ENCODE results near the gene RAP1GAP2.
"Not testable (repeated sequence)": the region's sequence is repeated elsewhere in the genome, so short reads cannot be mapped to it uniquely, and the experiment has no call there.

RAP1GAP2 gene

DNA sequence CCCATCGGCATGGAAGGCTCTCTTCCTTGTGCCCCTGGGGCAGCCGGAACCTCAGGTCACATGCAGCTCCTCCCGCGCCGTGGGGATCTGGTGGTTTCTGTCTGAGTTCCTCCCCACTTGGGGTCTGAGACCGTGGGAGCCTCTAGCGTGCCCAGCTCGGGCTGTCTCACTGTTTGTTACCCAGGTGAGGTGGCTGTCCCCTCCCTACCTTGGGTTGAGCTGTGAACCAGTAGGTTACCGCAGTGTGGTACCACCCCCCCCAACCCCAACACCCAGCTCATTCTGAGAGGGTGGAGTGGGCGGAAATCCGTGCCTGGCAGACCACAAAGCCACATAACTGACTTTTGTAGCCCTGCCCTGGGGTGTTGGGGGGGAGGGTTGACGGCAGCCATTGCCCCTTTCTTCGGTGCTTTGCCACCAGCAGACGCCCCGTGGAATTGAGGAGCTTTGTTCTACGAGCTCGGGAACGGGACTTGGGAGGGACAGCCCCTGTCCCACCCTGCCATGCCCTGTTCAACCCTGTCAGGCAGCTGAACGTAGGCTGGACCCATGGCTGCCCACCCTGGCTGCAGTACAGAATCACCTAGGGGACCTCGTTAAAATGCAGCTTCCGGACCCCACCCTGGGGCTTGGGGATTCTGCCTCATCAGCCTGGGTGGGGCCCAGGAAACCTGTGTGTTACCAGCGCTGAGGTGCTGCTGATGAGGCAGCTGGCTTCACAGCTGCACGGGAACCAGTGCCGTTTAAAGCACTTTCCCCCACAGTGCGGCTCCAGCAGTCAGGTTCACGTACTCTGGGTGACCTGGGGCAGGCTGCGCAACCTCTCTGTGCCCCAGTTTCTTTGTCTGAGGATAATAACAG lies 18.5 kb downstream of the RAP1GAP2 start:
- CTCF ChIA-PET, result interaction anchor here (1.0 to 2.3 kb wide), 12 partner anchors 11 to 432 kb away, joined by 3 to 22 read pairs (median 4); partner anchors contain the start of gene RAP1GAP2
- no peaks in the 10 kb centered on the region for H3K9me3 Mint-ChIP-seq
- H3K4me1 Mint-ChIP-seq, result peaks cover 48% of the 10 kb centered on the region
- peak; percentile 97 for DNase-seq
- peaks cover 62% of the 10 kb centered on the region for H3K27me3 Mint-ChIP-seq
- peaks cover 16% of the 10 kb centered on the region for H3K36me3 Mint-ChIP-seq
- peak overlapping the region; percentile 66 for H3K4me3 Mint-ChIP-seq
- H3K27ac Mint-ChIP-seq, result peak overlapping the region; percentile 93

DNA sequence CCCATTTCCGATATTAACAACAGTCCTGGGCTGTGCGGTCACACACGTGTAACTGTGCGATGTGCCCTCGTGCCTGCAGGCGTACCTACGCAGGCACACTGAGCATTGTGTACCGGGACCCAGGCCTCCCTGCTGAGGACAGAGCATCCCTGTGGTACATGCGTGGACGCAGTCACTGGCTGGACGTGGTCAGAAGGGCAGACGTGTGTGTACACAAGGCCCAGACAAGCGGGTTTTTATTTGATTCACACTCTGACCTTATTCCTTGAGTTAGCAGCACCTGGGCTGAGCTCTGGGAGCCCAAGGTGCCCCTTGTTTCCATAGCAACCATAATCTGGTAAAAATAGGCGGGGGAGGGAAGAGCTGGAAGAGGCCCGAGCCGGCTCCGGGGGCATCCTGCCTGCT lies 19.5 kb downstream of the RAP1GAP2 start:
- Mint-ChIP-seq H3K4me3 (peak overlapping the region; percentile 46), H3K36me3 (peaks cover 16% of the 10 kb centered on the region), H3K9me3 (no peaks in the 10 kb centered on the region), H3K27me3 (peaks cover 65% of the 10 kb centered on the region), H3K27ac (no peak overlapping the region), H3K4me1 (peaks cover 51% of the 10 kb centered on the region)
- no peak for DNase-seq
- CTCF ChIA-PET, result interaction anchor here (0.6 to 2.3 kb wide), 4 partner anchors 30 to 433 kb away, joined by 3 to 22 read pairs (median 4); no protein-coding TSS in a partner anchor

- Mint-ChIP-seq H3K27ac (no peak overlapping the region), H3K4me1 (peaks cover 48% of the 10 kb centered on the region), H3K27me3 (peaks cover 64% of the 10 kb centered on the region), H3K36me3 (peaks cover 13% of the 10 kb centered on the region), H3K9me3 (no peaks in the 10 kb centered on the region), H3K4me3 (no peak overlapping the region)
- no peak for DNase-seq
- CTCF ChIA-PET, result no interaction called here
These were observed 20.4 kb downstream of the RAP1GAP2 start for GRCh38 chr17:2816688-2817087.

GRCh38 chr17:2819294-2819693 lies 23.1 kb downstream of the RAP1GAP2 start:
- H3K36me3 Mint-ChIP-seq, H3K9me3 Mint-ChIP-seq, H3K27ac Mint-ChIP-seq, H3K4me3 Mint-ChIP-seq, DNase-seq: not testable (repeated sequence)
- H3K27me3 Mint-ChIP-seq, result peaks cover 50% of the 10 kb centered on the region
- CTCF ChIA-PET, result interaction anchor here (0.6 to 1.6 kb wide), 2 partner anchors 8 to 338 kb away, joined by 3 read pairs; no protein-coding TSS in a partner anchor
- H3K4me1 Mint-ChIP-seq, result peaks cover 30% of the 10 kb centered on the region

DNA sequence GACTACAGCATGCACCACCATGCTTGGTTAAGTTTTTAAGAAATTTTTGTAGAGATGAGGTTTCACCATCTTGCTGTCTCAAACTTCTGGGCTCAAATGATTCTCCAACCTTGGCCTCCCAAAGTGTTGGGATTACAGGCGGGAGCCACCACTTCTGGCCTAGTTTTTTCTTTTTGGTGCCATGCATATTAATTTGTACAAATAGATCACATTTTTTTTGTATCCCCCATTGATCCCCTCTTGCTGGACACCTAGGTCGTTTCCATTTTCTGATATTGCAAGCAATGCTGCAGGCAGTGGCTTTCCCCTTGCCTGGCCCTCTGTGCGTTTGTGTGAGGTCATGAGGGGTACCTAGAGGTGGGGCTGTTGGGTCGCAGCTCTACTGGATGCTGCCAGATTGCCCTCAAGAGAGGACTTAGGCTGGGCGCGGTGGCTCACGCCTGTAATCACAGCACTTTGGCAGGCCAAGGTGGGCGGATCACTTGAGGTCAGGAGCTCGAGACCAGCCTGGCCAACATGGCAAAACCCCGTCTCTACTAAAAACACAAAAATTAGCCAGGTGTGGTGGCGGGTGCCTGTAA lies 23.8 kb downstream of the RAP1GAP2 start:
- H3K27ac Mint-ChIP-seq, result no peak overlapping the region
- no peak overlapping the region for H3K4me3 Mint-ChIP-seq
- H3K36me3 Mint-ChIP-seq, result peaks cover 10% of the 10 kb centered on the region
- H3K4me1 Mint-ChIP-seq, result peaks cover 31% of the 10 kb centered on the region
- CTCF ChIA-PET, result no interaction called here
- no peaks in the 10 kb centered on the region for H3K9me3 Mint-ChIP-seq
- no peak for DNase-seq
- peaks cover 49% of the 10 kb centered on the region for H3K27me3 Mint-ChIP-seq

- DNase-seq, result no peak
- Mint-ChIP-seq H3K4me1 (peaks cover 27% of the 10 kb centered on the region), H3K36me3 (peaks cover 11% of the 10 kb centered on the region), H3K9me3 (no peaks in the 10 kb centered on the region), H3K27ac (no peak overlapping the region), H3K27me3 (peaks cover 61% of the 10 kb centered on the region), H3K4me3 (no peak overlapping the region)
- CTCF ChIA-PET, result no interaction called here
These were observed 25.6 kb downstream of the RAP1GAP2 start for GRCh38 chr17:2821868-2822267.

DNA sequence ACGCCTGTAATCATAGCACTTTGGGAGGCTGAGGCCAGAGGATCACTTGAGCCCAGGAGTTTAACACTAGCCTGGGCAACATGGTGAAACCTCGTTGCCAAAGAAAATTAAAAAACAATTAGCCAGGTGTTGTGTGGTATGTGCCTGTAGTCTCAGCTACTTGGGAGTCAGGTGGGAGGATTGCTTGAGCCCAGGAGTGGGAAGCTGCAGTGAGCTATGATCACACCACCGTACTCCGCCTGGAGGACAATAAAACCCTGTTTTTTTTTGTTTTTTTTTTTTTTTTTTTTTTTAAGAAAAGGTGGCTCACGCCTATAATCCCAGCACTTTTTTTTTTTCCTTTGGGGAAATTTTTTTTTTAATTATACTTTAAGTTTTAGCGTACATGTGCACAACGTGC lies 26.1 kb downstream of the RAP1GAP2 start:
- peaks cover 11% of the 10 kb centered on the region for H3K36me3 Mint-ChIP-seq
- H3K27ac Mint-ChIP-seq, result no peak overlapping the region
- H3K4me3 Mint-ChIP-seq, result no peak overlapping the region
- no peaks in the 10 kb centered on the region for H3K9me3 Mint-ChIP-seq
- no peak for DNase-seq
- H3K4me1 Mint-ChIP-seq, result peaks cover 29% of the 10 kb centered on the region
- CTCF ChIA-PET, result no interaction called here
- peaks cover 65% of the 10 kb centered on the region for H3K27me3 Mint-ChIP-seq

DNA sequence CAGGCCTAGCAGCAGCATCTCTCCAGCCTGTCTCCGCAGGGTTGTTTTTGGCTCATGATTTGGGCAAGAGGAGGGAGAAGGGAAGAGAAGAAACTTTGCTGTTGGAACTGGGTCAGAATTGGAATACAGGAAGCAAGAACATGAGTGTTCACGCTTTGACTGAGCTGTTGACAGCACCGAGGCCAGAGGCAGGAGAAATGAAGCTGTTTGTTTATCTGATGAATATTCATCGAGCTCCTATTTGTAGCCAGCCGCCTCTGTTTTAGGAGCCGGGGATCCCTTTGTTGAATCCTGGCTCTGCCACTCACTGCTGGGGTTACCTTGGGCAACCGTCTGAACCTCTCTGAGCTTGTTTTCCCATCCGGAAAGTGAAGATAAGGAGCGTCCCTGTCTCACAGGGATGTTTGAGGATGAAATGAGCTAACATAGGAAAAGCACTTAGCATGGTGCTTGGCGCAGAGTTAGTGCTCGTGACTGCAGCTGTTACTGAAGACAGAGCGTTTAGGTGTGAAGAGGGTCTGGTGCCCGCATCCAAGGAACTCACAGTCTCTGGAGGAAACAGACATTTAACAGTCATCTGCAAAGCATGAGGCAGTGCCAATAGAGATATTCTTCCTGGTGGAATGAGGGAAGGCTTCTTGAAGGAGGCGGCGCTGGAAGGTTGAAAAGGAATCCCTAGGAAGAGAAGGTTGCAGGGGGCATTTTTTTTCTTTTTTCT lies 29.2 kb downstream of the RAP1GAP2 start:
- H3K27me3 Mint-ChIP-seq, result peaks cover 55% of the 10 kb centered on the region
- H3K4me3 Mint-ChIP-seq, result no peak overlapping the region
- no peak for DNase-seq
- no peak overlapping the region for H3K27ac Mint-ChIP-seq
- H3K36me3 Mint-ChIP-seq, result peaks cover 13% of the 10 kb centered on the region
- CTCF ChIA-PET, result interaction anchor here (0.6 to 3.4 kb wide), 7 partner anchors 11 to 1782 kb away, joined by 3 to 16 read pairs (median 3); no protein-coding TSS in a partner anchor
- H3K4me1 Mint-ChIP-seq, result peaks cover 37% of the 10 kb centered on the region
- H3K9me3 Mint-ChIP-seq, result no peaks in the 10 kb centered on the region

DNA sequence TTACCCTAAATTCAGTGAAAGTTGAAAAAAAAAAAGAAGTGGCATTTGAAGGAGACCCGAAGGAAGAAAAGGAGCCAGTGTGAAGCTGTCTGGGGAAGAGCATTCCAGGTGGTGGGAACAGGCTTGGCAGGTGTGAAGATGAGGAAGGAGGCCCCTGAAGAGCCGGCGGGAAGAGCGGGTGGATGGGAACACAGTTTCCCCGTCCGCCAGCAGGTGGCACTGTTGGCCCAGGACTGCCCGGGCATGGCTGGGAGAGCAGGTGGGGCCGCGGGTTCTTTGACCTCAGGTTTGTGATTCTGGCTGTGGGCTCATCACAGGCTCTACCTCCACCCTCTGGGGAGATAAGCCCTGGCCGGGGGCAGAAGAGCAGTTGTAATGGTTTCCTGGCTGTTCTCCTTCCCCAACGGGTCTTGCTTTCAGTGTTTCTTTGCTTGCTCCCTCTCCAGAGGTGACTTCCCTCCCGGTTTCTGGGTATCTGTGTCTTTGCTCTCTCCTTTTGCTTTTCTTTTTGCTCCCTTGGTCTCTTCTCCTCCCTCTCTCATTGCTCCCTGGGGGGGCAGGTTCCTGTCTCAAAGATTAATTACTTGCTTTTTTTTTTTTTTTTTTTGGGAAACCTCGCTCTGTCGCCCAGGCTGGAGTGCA lies 32.3 kb downstream of the RAP1GAP2 start:
- Mint-ChIP-seq H3K36me3 (peaks cover 11% of the 10 kb centered on the region), H3K27ac (no peak overlapping the region), H3K4me3 (no peak overlapping the region), H3K27me3 (peaks cover 42% of the 10 kb centered on the region), H3K9me3 (no peaks in the 10 kb centered on the region), H3K4me1 (peaks cover 42% of the 10 kb centered on the region)
- CTCF ChIA-PET, result interaction anchor here (0.5 to 3.4 kb wide), 5 partner anchors 10 to 1851 kb away, joined by 3 to 16 read pairs (median 3); no protein-coding TSS in a partner anchor
- DNase-seq, result peak; percentile 84

DNA sequence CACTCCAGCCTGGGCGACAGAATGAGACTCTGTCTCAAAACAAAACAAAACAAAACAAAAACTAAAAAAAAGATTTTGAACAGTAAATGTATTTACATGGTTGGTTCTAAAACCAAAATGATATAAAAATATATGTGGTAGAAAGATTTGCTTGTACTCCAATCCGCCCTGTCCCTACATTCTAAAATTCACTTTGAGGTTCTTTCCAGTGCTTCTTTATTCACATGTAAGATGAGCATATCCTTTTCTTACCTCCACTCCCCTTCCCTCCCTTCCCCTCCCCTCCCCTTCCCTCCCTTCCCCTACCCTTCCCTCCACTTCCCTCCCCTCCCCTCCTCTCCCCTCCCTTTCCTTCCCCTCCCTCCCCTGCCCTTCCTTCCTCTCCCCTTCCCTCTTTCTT lies 34.4 kb downstream of the RAP1GAP2 start:
- Mint-ChIP-seq H3K36me3 (peaks cover 3% of the 10 kb centered on the region), H3K4me3 (no peak overlapping the region), H3K4me1 (peaks cover 37% of the 10 kb centered on the region), H3K9me3 (no peaks in the 10 kb centered on the region), H3K27me3 (peaks cover 45% of the 10 kb centered on the region), H3K27ac (no peak overlapping the region)
- CTCF ChIA-PET, result no interaction called here
- no peak for DNase-seq

- Mint-ChIP-seq H3K9me3 (no peaks in the 10 kb centered on the region), H3K4me3 (no peak overlapping the region), H3K36me3 (peaks cover 5% of the 10 kb centered on the region), H3K4me1 (peaks cover 23% of the 10 kb centered on the region), H3K27me3 (peaks cover 25% of the 10 kb centered on the region), H3K27ac (no peak overlapping the region)
- CTCF ChIA-PET, result interaction anchor here (1.3 to 3.8 kb wide), 3 partner anchors 21 to 50 kb away, joined by 3 to 24 read pairs (median 5); no protein-coding TSS in a partner anchor
- DNase-seq, result no peak
These were observed 39.5 kb downstream of the RAP1GAP2 start for GRCh38 chr17:2835780-2836179.

DNA sequence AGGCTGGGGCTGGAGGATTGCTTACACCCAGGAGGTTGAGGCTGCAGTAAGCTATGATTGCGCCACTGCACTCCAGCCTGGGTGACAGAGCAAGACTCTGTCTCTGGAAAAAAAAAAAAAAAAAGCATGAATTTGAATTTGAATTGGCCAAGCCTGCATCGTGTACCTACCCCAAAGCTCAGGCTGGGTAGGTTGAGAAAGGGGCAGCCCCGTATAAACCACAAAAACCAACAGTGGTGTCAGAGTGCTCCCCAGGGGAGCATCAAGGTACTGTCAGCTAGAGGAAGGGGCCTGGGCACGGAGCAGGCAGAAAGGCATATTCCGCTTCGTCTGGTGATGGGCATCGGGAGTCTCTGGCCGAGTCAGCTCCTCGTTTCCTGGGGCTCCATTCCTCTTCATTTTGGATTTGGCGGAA lies 40.9 kb downstream of the RAP1GAP2 start:
- DNase-seq, result peak; percentile 56

DNA sequence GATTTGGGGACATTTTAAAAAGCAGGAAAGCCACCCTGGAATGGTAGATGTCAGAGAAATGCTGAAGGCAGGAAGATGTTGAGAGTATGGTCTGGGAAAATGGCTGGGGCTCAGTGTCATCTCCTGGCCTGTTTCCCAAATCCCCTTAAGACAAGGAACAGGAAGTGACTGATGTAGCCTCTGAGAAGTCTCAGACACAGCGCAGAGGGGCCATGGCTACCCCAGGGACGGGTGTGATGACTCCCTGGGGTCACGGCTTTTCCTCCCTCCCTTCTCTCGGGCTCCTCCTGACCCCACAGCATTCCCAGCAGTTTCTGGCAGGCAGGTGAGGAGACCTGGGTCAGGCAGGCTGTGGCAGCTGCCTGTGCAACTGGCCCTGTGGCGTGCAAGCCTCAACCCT lies 45.4 kb downstream of the RAP1GAP2 start:
- DNase-seq, result no peak
- peaks cover 17% of the 10 kb centered on the region for H3K27me3 Mint-ChIP-seq
- peaks cover 5% of the 10 kb centered on the region for H3K36me3 Mint-ChIP-seq
- no peaks in the 10 kb centered on the region for H3K9me3 Mint-ChIP-seq
- no peak overlapping the region for H3K4me3 Mint-ChIP-seq
- CTCF ChIA-PET, result no interaction called here
- H3K4me1 Mint-ChIP-seq, result peaks cover 8% of the 10 kb centered on the region
- H3K27ac Mint-ChIP-seq, result no peak overlapping the region

More for the DNA sequence above, 40.9 kb downstream of the RAP1GAP2 start:
- no peaks in the 10 kb centered on the region for H3K9me3 Mint-ChIP-seq
- peaks cover 19% of the 10 kb centered on the region for H3K4me1 Mint-ChIP-seq
- H3K27ac Mint-ChIP-seq, result no peak overlapping the region
- H3K36me3 Mint-ChIP-seq, result peaks cover 5% of the 10 kb centered on the region
- CTCF ChIA-PET, result interaction anchor here (0.6 to 3.8 kb wide), 6 partner anchors 11 to 382 kb away, joined by 3 to 24 read pairs (median 4); no protein-coding TSS in a partner anchor
- peaks cover 29% of the 10 kb centered on the region for H3K27me3 Mint-ChIP-seq
- no peak overlapping the region for H3K4me3 Mint-ChIP-seq

DNA sequence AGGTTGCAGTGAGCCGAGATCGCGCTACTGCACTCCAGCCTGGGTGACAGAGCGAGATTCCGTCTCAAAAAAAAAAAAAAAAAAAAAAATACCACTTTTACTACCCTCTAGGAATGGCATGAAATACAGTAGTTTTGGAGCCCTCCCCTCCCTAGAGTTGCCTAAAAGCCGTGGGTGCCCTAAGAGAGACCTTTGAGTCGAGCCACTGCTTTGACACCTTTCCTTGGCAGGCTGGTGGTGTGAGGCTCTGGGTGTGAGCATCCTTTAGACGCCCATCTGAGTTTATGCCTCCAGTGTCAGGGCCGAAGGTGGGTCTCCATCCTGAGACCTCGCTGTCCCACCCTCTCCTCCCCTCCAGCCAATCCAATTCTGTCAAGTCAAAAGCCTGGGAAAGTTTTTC lies 46.2 kb downstream of the RAP1GAP2 start:
- Mint-ChIP-seq H3K4me1 (peaks cover 1% of the 10 kb centered on the region), H3K27me3 (peaks cover 14% of the 10 kb centered on the region), H3K4me3 (no peak overlapping the region), H3K36me3 (no peaks in the 10 kb centered on the region), H3K9me3 (no peaks in the 10 kb centered on the region), H3K27ac (no peak overlapping the region)
- CTCF ChIA-PET, result no interaction called here
- no peak for DNase-seq

All from activated naive CD4-positive, alpha-beta T cell treated with anti-CD3 and anti-CD28 coated beads, Interleukin-2, amount 10 ng/mL, durations not matched to agents 7 days and 5 days (primary cell).